ENCODE results near the gene ADARB1. TPM values are rescaled to one million over a fixed set of nuclear protein-coding genes. Genes with fewer than 3 reads are reported as not detected.

ADARB1 gene
- total and polyA plus RNA-seq, 8 donors = 23.8 to 53.4 (median 30.2) TPM

- ATAC-seq (no peak), DNase-seq (no peak)
- Histone ChIP-seq H3K9me3 (no peaks in the 10 kb centered on the region), H3K27ac (no peak overlapping the region), H3K4me1 (peaks cover 12 to 47% of the 10 kb centered on the region in 2 donors), H3K27me3 (no peaks in the 10 kb centered on the region), H3K36me3 (no peaks in the 10 kb centered on the region), H3K4me3 (no peak overlapping the region)
- intact Hi-C loops (cut with DNase I) = no loop called here
- no peak for TF ChIP-seq CTCF (IDR thresholded peaks at IDR 0.05)
Observed at GRCh38 chr21:45095505-45095904, 21.1 kb downstream of the ADARB1 start.

DNA sequence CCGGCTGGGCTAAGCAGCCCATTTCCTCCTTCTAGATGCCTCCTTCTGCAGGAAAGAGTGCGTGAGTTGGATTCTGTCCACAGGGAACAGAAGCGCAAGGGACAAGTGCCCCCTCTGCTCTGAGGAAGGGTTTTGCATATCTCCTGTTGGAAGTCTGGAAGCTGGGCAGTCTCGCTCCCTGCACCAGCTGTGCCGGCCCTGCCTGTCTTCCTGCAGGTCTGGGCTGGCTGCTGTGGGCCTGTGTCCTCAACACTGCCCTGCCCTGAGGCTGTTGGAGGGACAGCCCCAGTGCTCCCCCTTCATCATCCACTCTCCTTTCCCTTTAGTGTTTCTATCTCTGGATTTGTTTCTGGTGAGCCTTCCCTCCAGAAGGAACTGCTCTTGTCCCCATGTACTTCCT, 21.8 kb downstream of the ADARB1 start:
- H3K9me3 ChIP-seq = no peaks in the 10 kb centered on the region
- H3K27me3 ChIP-seq = no peaks in the 10 kb centered on the region
- DNase-seq = no peak
- no peaks in the 10 kb centered on the region for H3K36me3 ChIP-seq
- H3K4me3 ChIP-seq = no peak overlapping the region
- no peak for ATAC-seq
- peaks cover 12 to 47% of the 10 kb centered on the region in 2 donors for H3K4me1 ChIP-seq
- H3K27ac ChIP-seq = peak overlapping the region in 1 of 2 donors; percentile 7
- intact Hi-C loops (cut with DNase I) = no loop called here
- TF ChIP-seq CTCF (IDR thresholded peaks at IDR 0.05) = no peak

- no peak for ATAC-seq
- Histone ChIP-seq H3K36me3 (no peaks in the 10 kb centered on the region), H3K27me3 (no peaks in the 10 kb centered on the region), H3K9me3 (no peaks in the 10 kb centered on the region), H3K27ac (no peak overlapping the region), H3K4me3 (no peak overlapping the region), H3K4me1 (peaks cover 14 to 55% of the 10 kb centered on the region in 2 donors)
- no peak for TF ChIP-seq CTCF (IDR thresholded peaks at IDR 0.05)
- DNase-seq = no peak
- intact Hi-C loops (cut with DNase I) = no loop called here
Observed at GRCh38 chr21:45097827-45098387, 23.5 kb downstream of the ADARB1 start.

DNA sequence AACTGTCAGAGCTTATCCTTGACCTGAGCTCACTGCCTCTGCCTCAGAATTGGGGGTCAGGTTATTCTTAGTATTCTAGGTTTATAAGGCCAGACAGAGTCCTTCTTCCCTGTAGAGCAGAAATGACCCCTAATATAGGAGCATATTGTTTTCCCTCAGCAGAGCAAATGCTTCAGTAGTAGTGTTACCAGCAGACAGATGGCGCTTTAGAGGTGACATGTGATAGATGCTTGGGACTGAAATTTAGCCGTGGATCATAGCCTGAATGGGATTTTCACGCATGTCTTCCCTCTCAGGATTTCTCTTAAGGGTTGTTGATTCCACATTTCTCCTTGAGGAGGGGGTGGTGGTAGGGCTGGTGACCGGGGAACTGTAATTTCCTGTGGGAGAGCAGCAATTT, 24.5 kb downstream of the ADARB1 start:
- no peak overlapping the region for H3K27ac ChIP-seq
- peak in 1 of 2 donors; percentile 10 for TF ChIP-seq CTCF (IDR thresholded peaks at IDR 0.05)
- peaks cover 7 to 58% of the 10 kb centered on the region in 2 donors for H3K4me1 ChIP-seq
- H3K36me3 ChIP-seq = no peaks in the 10 kb centered on the region
- intact Hi-C loops (cut with DNase I) = no loop called here
- no peaks in the 10 kb centered on the region for H3K9me3 ChIP-seq
- H3K27me3 ChIP-seq = no peaks in the 10 kb centered on the region
- no peak overlapping the region for H3K4me3 ChIP-seq
- ATAC-seq (peak; percentile 28), DNase-seq (no peak)

DNA sequence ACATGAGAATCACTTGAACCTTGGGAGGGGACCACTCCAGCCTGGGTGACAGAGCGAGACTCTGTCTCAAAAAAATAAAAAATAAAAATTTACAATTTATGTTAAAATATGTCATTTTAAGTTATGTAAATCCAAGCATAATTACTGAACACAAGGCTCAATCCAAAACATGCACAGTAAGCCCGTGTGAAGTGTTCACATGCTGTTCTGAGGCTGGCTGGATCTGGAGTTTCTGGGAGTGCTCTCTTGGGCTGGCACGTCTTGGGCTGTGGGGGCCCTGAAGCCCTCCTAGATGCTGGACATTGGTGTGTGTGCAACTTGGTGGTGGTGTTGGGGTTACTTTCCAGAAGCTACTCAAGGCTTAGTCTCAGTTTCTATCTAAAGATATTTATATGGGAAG, 25.2 kb downstream of the ADARB1 start:
- Histone ChIP-seq H3K4me1 (peaks cover 7 to 59% of the 10 kb centered on the region in 2 donors), H3K9me3 (no peaks in the 10 kb centered on the region), H3K27ac (no peak overlapping the region), H3K36me3 (no peaks in the 10 kb centered on the region), H3K27me3 (no peaks in the 10 kb centered on the region), H3K4me3 (no peak overlapping the region)
- intact Hi-C loops (cut with DNase I) = no loop called here
- no peak for TF ChIP-seq CTCF (IDR thresholded peaks at IDR 0.05)
- no peak for DNase-seq
- ATAC-seq = no peak

Measured in left lung (tissue), 10 donors.